Glomerular visceral epithelial cell (primary cell): Measurements from ENCODE around the gene UGGT1.
A peak's percentile ranks its signal among the peaks of the same experiment; 100 is the strongest.
"Not testable (repeated sequence)": the region's sequence is repeated elsewhere in the genome, so short reads cannot be mapped to it uniquely, and the experiment has no call there.

Source experiments
- DNase-seq: peaks from one replicate; pipeline ENCODE4 v3.0.0-alpha.2; 2016; ENCODE audit errors: extremely low spot score

The UGGT1 gene

DNA sequence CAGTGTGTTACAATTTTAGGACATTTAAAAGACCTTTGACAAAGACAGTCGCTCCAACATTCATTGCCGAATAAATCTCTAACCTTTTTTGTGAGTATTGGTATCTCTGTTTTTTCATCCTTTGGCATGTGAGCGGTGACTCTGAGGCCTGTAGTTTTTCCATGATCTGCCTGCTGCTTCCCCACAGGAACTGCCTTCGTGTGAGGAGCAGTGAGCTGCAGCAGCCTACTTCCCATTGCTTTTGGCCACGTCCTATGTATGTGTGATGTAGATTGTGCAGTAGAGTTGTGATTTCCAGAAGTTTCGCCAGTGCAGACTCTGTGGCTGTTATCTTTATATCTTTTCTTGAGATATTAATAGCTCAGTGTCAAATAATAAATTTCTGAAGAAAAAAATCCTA is 79.8 kb downstream of the UGGT1 start:
- DNase-seq = no peak

GRCh38 chr2:128172191-128172590 is 81.2 kb downstream of the UGGT1 start:
- DNase-seq = no peak

DNA sequence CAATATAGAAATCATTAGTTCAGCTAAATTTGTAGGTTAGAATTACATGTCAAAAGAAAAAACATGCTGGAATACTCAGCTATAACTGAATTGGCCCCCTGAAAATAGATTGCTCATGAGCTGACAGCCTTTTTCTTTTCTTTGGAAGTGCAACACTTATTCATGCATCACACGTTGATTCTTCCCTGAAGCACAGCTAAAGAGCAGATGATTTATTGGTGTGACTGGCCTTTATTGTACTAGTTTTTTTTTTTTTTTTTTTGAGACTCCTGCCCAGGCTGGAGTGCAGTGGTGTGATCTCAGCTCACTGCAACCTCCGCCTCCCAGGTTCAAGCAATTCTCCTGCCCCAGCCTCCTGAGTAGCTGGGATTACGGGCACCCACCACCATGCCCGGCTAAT is 83.1 kb downstream of the UGGT1 start:
- not testable (repeated sequence) for DNase-seq

DNA sequence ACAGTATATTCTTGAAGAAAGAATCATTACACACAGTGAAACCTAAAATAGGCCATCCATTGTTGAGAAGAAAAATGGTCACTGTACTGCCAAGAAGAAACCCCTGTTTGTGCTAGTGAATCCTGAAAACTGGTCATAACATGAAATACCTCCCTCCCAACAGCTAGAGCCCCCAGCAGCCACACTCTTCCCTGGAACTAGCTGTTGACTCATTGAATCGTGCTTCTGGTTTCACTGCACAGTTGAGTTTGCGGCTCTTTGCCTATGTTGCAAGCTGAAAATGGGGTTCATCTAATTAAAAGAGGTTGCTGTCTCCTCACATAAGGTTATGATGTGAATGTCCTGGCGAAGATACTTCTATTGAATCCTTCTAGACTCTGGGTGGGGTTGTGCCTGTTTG is 86.3 kb downstream of the UGGT1 start:
- DNase-seq = no peak

- no peak for DNase-seq
Measured at GRCh38 chr2:128178149-128178649, 87.2 kb downstream of the UGGT1 start.

DNA sequence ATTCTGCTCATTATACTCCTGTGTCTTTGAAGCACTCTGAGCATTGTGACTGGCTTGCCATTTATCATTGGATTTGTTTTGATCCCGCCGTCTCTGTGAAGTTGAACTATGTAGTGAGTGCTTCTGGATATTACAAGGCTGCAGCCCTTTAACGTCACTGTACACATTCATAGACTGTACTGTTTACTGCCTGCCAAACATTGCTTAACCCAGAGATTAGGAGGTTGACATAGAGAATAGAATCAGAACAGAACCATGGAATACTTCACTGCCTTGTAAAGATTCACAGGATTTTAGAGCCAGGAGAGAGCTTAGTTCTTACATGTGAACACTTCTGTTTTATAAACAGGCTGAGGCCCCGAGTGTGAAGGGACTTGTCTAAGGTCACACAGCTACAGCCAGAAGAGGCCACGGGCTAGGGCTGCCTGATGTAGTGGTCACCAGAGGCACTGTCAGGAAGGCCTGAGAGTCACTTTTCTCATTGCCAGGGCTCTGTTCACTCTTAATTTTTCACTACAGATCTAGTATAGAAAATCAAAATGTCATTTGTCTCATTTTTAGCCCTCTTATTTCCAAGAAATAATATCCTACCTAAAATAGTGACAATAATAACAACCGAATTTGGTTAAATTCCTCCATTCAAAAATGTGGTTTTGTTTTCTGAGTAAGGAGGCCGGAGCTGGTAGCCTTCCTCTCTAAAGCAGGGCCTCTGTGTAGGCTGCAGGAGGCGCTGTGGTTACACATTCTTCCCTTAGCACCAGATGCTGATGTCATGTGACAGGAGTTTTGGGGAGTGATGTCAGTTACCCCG is 87.9 kb downstream of the UGGT1 start:
- peak; percentile 43 for DNase-seq

DNA sequence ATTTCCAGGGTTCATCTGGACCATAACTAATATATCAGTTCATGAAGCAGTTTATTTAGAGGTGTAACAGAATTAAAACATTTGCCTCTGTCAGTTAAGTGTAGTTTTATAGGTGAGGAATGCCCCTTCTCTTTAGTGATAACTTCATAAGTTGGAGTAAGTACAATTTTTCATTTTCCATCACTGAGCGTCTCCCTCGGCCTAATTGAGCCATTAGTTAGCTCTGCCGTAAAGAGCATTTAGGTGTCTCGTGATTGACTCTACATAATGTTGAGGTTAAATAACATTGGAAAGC is 88.4 kb downstream of the UGGT1 start:
- DNase-seq = no peak

DNA sequence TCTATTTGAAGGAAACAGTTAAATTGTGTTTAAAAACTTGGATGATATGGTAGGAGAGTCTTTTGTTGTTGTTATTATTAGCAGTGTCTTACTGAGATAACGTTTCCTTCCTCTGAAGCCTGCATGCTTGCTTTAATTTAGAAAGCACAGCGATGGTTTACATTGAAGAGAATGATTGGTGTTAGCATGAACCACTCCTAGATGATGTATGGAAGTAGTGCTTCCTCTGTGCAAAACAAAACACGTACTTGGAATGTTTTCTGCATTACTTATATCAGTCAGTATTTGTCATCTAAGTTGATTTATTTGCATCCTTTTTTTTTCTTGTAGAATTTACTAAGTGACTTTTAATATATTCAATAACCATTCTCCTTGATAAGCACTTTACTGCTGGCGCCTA is 89.0 kb downstream of the UGGT1 start:
- no peak for DNase-seq

- no peak for DNase-seq
Measured at GRCh38 chr2:128185576-128185975, 94.6 kb downstream of the UGGT1 start.

GRCh38 chr2:128187032-128187654 is 96.1 kb downstream of the UGGT1 start:
- DNase-seq = peak; percentile 21

DNA sequence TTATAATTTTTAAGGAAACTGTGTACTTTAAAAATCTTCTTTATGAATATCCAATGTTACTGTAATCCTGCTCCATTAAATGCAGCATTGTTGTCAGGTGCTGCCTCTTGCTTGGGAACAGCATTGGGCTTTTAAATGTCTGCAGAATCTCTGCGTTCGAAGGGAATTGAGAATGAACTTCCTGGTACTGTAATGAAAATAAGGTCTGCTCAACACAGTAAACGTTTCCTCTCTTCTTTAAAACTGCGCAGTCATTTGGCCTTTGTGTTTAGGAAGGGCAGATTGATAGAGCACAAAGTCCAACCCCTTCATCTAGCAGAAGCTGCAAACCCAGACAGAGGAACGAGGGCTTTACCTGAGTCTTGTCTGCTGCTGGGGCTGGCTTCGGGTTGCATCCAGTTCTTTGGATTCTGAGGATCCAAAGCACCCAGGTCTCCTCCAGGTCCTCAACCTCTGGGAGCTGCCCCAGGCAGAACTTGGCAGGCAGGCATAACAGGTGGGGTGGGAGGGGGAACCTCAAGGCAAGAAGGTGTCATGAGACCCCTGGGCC is 104.5 kb downstream of the UGGT1 start:
- no peak for DNase-seq

DNA sequence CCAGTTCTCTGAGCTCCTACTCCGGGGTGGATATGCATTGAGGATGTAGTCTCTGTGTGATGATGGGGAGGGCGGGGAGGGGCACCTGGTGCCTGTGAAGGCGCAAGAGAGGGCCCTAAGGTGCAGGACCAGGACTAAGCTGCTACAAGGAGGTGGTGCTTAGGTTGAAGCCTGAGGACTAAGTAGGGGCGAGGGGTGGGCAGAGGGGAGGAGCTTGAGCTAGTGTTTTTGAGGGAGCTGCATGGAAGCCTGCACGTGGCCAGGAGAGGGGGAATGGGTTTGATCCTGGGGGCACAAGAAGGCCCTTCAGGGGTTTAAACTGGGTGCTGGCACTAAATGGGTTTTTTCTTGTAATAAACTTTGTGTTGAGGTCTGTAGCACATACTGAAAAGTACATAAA is 105.0 kb downstream of the UGGT1 start:
- DNase-seq = no peak

- no peak for DNase-seq
Measured at GRCh38 chr2:128196471-128196931, 105.5 kb downstream of the UGGT1 start.

DNA sequence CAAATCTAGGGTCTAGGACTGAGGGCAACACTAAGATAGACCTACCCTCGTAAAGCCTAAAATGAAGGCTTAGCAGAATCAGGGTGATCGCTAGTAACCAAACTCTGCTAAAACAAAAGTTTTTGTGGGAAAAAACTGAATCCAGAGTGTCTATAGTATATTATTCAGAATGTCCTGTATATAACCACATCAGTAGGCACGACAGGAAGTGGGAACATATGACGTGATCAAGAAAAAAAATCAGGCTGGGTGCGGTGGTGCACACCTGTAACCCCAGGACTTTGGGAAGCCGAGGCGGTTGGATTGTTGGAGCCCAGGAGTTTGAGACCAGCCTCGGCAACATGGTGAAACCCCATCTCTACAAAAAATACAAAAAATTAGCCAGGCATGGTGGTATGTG is 106.1 kb downstream of the UGGT1 start:
- DNase-seq = no peak

DNA sequence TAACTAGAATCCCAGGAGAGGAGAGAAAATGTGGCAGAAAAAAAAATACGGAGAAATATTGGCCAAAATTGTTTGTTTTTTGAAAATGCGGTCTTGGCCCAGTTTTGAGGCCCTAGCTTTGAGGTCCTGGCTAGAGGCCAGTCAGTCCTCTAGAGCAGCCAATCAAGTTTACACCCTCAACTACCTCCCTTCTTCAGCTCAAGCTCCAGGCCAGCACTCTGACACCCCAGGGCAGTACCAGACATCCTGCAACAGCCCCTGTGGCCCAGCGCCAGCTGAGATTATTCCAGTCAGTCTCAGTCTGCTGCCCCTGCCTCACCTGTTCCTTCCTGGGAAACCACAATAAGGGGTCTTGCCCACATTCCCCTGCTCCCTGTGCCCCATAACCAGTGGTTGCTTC is 107.7 kb downstream of the UGGT1 start:
- no peak for DNase-seq

DNA sequence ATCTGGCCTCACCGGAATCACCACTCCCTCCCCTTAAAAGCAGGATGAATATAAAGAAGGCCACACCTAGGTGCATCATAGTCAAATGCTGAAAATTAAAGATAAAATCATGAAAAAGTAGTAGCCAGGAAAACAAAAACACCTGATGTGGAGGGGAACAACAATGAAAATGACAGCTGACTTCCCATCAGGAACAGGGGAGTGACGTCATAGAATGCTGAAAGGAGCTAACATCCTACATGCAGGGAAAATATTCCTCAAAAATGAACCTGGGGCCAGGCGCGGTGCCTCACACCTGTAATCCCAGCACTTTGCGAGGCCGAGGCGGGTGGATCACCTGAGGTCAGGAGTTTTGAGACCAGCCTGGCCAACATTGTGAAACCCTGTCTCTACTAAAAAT is 108.1 kb downstream of the UGGT1 start:
- no peak for DNase-seq

DNA sequence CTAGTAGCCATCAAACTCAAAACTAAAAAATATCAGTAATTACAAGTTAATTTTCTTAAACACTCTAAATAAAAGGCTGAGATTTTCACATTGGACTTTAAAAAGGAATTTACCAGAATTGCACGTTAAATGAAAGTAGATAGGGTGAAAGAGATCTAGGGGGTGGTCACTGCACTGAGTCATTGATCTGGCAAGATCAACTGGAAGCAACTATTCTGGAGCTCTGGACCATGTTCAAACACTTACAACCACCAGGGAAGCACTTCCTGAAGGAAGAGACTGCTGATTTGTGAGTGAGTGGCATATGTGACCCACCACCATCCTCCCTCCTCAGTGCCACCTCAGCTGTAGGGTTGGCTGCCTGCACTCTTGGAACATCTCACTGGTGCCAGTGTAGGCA is 111.8 kb downstream of the UGGT1 start:
- no peak for DNase-seq

GRCh38 chr2:128206245-128206644 is 115.2 kb downstream of the UGGT1 start:
- DNase-seq = no peak

DNA sequence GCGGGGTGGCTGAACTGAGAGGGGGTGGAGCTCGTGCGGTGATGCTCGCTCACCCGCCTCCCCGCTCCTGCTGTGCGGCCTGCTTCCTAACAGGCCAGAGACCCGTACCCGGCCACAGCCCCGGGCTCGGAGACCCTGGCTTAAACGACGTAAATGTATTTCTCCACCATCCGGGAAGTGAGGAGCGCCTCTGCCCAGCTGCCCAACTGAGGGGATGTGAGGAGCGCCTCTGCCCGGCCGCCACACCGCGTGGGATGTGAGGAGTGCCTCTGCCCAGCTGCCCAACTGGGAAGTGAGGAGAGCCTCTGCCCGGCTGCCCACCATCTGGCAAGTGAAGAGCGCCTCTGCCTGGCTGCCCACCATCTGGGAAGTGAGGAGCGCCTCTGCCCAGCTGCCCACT is 117.0 kb downstream of the UGGT1 start:
- DNase-seq = no peak

GRCh38 chr2:128208631-128209324 is 117.8 kb downstream of the UGGT1 start:
- not testable (repeated sequence) for DNase-seq

DNA sequence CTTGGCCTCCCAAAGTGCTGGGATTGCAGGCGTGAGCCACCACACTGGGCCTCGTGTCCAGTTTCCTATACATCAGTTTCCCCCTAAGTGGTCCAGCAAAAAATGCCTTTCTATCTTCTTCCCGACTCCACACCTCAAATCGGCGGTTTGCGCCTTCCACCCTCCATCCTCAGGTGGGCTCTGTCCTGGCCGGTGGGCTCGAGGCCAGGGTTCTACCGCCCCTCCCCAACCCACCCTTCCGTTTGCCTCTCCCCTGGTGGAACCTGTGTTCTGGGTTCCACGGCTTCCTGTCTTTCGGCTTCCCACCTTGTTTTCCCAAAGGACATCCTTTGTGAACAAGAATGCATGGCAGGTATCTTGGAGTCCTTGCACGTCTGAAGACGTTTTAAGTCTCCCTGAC is 123.3 kb downstream of the UGGT1 start:
- DNase-seq = no peak

- no peak for DNase-seq
Measured at GRCh38 chr2:128214866-128215460, 124.0 kb downstream of the UGGT1 start.
